Activated CD4-positive, alpha-beta T cell treated with anti-CD3 and anti-CD28 coated beads, Interleukin-2, amount 10 ng/mL, durations not matched to agents 7 days and 5 days (primary cell): Measurements from ENCODE around the gene LMF2. TPM values are rescaled to one million over a fixed set of nuclear protein-coding genes. Genes with fewer than 3 reads are reported as not detected.

ENCODE experiments used
- CTCF ChIA-PET: fragments of 350-600 bp; sonication (Branson Sonifier 250); formaldehyde crosslinking; loops from one replicate; lab custom pipeline; 2021; ENCODE audit warnings: antibody characterized with exemption; lab: Charles Lee
- POLR2A ChIA-PET: fragments of 350-600 bp; sonication (Branson Sonifier 250); formaldehyde crosslinking; loops from one replicate; lab custom pipeline; 2021; ENCODE audit warnings: antibody characterized with exemption; lab: Charles Lee
- DNase-seq: peaks from one replicate; pipeline ENCODE4 v3.0.0-alpha.2; 2020
- H3K27ac Mint-ChIP-seq: one replicate; pipeline ENCODE4 v1.8.0; 2021; ENCODE audit warnings: mild to moderate bottlenecking, moderate library complexity, mixed read lengths
- H3K27me3 Mint-ChIP-seq: one replicate; pipeline ENCODE4 v1.8.0; 2021; ENCODE audit warnings: mixed read lengths
- H3K36me3 Mint-ChIP-seq: one replicate; pipeline ENCODE4 v1.8.0; 2021; ENCODE audit warnings: low read depth, mixed read lengths
- H3K4me1 Mint-ChIP-seq: one replicate; pipeline ENCODE4 v1.8.0; 2021; ENCODE audit warnings: mixed read lengths
- H3K4me3 Mint-ChIP-seq: one replicate; pipeline ENCODE4 v1.8.0; 2021; ENCODE audit warnings: mild to moderate bottlenecking, moderate library complexity, mixed read lengths
- H3K9me3 Mint-ChIP-seq: one replicate; pipeline ENCODE4 v1.8.0; 2021; ENCODE audit warnings: mixed read lengths
- total RNA-seq, 2 experiments: library from RNA; stranded (reverse); gene quantifications; one replicate each; pipeline ENCODE4 v1.2.3, GENCODE V29; 2021

The LMF2 gene
- total RNA-seq, 2 experiments from 2014 or later: 130 to 139 TPM

GRCh38 chr22:50505776-50506610, 1.5 kb downstream of the LMF2 start:
- Mint-ChIP-seq H3K27ac (peak overlapping the region; percentile 93), H3K27me3 (no peaks in the 10 kb centered on the region), H3K9me3 (no peaks in the 10 kb centered on the region), H3K4me3 (peak overlapping the region; percentile 96), H3K36me3 (peaks cover 7% of the 10 kb centered on the region), H3K4me1 (peaks cover 17% of the 10 kb centered on the region)
- ChIA-PET CTCF (interaction anchor here (0.5 to 1.4 kb wide), 3 partner anchors 8 to 211 kb away, joined by 3 to 4 read pairs (median 3); partner anchors contain the start of gene SCO2), POLR2A (interaction anchor here (0.6 kb wide), 1 partner anchor 15 kb away, joined by 3 read pairs; no protein-coding TSS in a partner anchor)
- DNase-seq: no peak

- Mint-ChIP-seq H3K36me3 (peaks cover 7% of the 10 kb centered on the region), H3K27ac (no peak overlapping the region), H3K27me3 (no peaks in the 10 kb centered on the region), H3K4me3 (peak overlapping the region; percentile 32), H3K9me3 (no peaks in the 10 kb centered on the region), H3K4me1 (peaks cover 15% of the 10 kb centered on the region)
- no peak for DNase-seq
- ChIA-PET CTCF (interaction anchor here (1.0 to 1.1 kb wide), 2 partner anchors 20 to 32 kb away, joined by 4 read pairs; partner anchors contain the start of gene SCO2), POLR2A (no interaction called here)
Measured at GRCh38 chr22:50505276-50505775, 2.2 kb downstream of the LMF2 start.

DNA sequence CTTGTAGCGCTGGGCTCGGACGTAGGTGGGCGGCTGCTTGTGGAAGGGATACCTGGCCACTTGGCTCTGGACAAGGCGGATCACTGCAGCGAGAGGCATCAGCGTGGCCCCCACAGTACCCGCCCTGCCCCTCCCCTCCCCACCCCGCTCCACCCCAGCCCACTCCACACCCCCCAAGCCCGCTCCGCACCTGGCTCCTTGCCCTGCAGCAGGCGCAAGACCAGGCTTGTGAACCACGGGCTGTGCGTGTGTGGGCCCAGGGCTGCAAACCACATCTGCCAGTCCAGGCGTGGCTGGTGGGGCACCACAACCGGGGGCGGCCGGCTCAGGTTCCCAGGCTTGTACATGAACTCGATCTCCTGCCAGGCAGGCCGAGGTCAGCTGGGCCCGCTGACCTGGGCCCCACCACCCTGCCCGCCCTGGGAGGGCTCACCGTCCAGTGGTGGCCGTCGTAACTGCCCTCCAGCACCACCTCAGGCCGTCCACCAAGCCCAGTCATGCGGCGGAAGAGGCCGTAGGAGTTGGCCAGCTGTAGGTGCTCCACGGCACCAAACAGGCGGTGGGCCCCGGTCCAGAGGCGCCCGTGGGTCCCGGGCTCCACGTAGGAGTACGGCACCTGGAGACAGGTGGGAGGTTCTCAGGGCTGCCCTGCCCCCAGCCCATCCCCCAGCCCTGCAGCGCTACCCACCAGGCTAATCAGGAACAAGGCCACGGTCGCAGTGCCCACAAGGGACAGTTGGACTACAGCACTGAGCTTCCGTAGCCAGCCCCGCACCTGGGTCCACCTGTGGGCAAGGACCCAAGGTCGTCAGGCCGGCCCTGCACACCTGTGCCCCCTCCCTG, 2.9 kb downstream of the LMF2 start:
- Mint-ChIP-seq H3K36me3 (peaks cover 6% of the 10 kb centered on the region), H3K27me3 (no peaks in the 10 kb centered on the region), H3K9me3 (no peaks in the 10 kb centered on the region), H3K4me3 (peak overlapping the region; percentile 32), H3K27ac (no peak overlapping the region), H3K4me1 (peaks cover 11% of the 10 kb centered on the region)
- POLR2A ChIA-PET: no interaction called here
- CTCF ChIA-PET: interaction anchor here (1.0 to 3.3 kb wide), 4 partner anchors 19 to 32 kb away, joined by 3 to 12 read pairs (median 4); partner anchors contain the start of gene SCO2
- DNase-seq: no peak

DNA sequence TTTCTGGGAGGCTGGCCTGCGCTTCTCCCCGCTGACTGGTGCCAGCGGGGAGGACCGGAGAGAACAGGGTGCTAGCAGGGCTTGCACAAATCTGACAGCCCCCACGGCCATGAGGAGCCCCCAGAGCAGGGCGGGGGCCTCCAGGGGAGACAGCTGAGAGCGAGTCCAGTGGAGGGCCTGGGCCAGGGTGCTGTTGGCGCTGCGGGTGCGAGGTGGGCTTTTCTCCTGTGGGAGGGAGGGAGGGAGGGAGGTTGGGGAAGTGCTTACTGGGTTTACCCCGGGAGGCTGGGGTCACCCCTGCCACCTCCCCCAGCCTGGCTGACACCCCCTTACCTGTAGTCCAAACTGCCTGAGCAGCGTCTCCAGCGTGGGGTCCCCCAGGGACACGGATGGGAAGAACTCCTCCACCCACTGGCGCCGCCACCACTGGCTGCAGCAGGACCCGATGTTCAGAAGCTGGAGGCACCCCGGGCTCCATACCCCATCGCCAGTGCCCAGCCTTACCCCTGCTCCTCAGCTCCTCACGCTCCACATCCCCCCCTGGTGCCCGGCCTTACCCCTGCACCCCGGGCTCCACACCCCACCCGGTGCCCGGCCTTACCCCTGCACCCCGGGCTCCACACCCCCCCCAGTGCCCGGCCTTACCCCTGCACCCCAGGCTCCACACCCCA, 3.9 kb downstream of the LMF2 start:
- DNase-seq: no peak
- H3K27me3 Mint-ChIP-seq: no peaks in the 10 kb centered on the region
- ChIA-PET POLR2A (no interaction called here), CTCF (interaction anchor here (1.4 to 3.3 kb wide), 2 partner anchors 18 to 22 kb away, joined by 3 to 12 read pairs; partner anchors contain the start of gene SCO2)
- no peak overlapping the region for H3K4me3 Mint-ChIP-seq
- no peak overlapping the region for H3K27ac Mint-ChIP-seq
- H3K36me3 Mint-ChIP-seq: peaks cover 4% of the 10 kb centered on the region
- H3K9me3 Mint-ChIP-seq: no peaks in the 10 kb centered on the region
- H3K4me1 Mint-ChIP-seq: peaks cover 4% of the 10 kb centered on the region

DNA sequence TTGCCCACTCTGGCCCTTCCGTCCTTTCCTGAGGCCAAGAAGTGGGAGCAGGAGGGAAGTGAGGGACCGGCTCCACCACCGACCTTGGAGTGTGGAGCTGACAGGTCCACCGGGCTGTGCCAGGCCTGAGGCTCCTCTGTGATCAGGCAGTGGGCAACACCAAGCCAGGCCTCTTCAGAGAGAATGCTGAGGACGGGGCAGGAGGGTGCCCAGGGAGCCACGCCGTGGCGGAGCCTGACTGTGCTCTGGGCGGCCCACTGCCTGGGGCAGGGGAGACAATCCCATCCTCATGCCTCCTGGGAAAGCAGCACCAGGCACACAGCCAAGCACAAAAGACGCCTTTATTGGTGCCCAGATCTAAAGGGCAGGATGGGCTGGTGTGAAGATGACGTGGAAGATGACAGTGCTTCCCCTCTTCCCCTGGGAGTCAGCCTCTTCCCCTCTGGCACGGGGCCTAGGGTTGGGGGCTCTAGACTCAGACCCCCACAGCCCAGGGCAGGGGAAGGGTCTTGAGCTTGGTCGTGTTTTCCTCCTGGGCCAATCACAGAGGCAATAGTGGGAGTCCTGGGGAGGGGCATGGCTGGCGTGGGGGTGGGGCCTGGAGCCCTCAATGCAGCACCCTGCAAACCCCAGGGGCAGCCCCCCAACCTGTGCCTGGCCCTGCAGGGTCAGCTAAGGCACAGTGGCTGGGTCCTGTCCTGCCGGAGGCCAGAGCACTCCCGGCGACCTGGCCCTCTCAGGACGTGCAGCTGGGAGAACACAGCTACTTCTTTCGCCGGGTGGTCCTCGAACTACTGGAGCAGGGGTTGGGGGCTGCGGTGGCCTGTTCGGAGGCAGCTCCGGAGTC, 4.7 kb downstream of the LMF2 start:
- DNase-seq: no peak
- Mint-ChIP-seq H3K4me1 (peaks cover 9% of the 10 kb centered on the region), H3K27ac (no peak overlapping the region), H3K36me3 (peaks cover 4% of the 10 kb centered on the region), H3K27me3 (peaks cover under 1% of the 10 kb centered on the region), H3K4me3 (no peak overlapping the region), H3K9me3 (no peaks in the 10 kb centered on the region)
- ChIA-PET CTCF (interaction anchor here (1.4 to 3.3 kb wide), 3 partner anchors 17 to 227 kb away, joined by 3 to 12 read pairs (median 6); partner anchors contain the start of gene SCO2), POLR2A (no interaction called here)

DNA sequence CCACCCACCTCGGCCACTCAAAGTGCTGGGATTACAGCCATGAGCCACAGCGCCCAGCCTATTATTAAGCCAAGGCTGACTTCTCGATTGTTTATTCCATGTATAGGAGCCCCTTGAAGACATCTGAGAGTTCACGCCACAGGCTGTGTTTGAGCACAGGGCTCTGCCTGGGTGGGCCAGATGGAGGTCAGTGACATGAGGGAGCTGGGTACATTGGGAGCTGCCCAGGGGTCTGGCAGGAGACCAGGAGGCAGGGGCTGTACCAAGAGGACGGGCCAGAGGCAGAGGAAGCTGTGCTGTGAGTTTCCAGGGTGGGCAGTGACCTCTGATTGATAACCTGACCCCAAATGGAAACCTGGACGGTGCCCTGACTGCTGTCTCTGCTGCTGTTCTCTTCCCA, 5.4 kb downstream of the LMF2 start:
- Mint-ChIP-seq H3K4me1 (peaks cover 11% of the 10 kb centered on the region), H3K36me3 (peaks cover under 1% of the 10 kb centered on the region), H3K27me3 (peaks cover 5% of the 10 kb centered on the region), H3K27ac (peak overlapping the region; percentile 54), H3K9me3 (no peaks in the 10 kb centered on the region), H3K4me3 (no peak overlapping the region)
- POLR2A ChIA-PET: no interaction called here
- CTCF ChIA-PET: interaction anchor here (0.6 to 3.3 kb wide), 5 partner anchors 24 to 226 kb away, joined by 3 to 12 read pairs (median 3); partner anchors contain the start of gene SCO2
- DNase-seq: no peak

GRCh38 chr22:50500452-50500851, 7.0 kb downstream of the LMF2 start:
- no peak for DNase-seq
- CTCF ChIA-PET: interaction anchor here (3.6 kb wide), 1 partner anchor 27 kb away, joined by 13 read pairs; no protein-coding TSS in a partner anchor
- no peaks in the 10 kb centered on the region for H3K36me3 Mint-ChIP-seq
- POLR2A ChIA-PET: no interaction called here
- H3K27me3 Mint-ChIP-seq: peaks cover 9% of the 10 kb centered on the region
- no peak overlapping the region for H3K27ac Mint-ChIP-seq
- H3K4me1 Mint-ChIP-seq: peaks cover 11% of the 10 kb centered on the region
- no peaks in the 10 kb centered on the region for H3K9me3 Mint-ChIP-seq
- H3K4me3 Mint-ChIP-seq: no peak overlapping the region

DNA sequence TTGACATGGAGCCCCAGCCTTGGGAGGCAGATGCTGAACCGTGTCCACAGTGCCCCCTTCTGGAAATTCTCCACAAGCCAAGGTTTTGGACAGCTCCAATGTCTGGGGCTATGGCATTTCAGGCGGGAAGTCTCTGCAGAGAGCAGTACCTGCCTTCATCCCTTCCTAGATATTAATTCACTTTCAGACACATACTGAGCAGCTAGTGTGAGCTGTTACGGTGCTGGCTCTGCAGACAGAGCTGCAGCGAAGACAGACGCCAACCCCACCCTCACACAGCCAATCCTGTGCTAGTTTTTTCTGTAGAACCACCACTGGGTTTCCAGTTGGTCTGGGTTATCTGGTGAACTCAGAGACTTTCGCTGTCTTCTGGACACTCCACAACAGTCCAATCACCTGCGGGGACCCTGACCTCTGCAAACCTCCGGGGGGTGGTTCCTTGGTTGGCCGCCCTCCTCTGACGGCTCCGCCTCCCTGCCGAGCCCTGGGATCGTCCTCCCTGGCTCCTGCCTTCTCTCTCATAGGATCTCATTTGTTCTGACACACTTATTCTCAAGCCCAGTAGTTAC, 9.1 kb downstream of the LMF2 start:
- H3K36me3 Mint-ChIP-seq: no peaks in the 10 kb centered on the region
- H3K27me3 Mint-ChIP-seq: peaks cover 12% of the 10 kb centered on the region
- POLR2A ChIA-PET: no interaction called here
- H3K4me1 Mint-ChIP-seq: peaks cover 11% of the 10 kb centered on the region
- H3K27ac Mint-ChIP-seq: peak overlapping the region; percentile 17
- H3K4me3 Mint-ChIP-seq: no peak overlapping the region
- DNase-seq: peak; percentile 78
- H3K9me3 Mint-ChIP-seq: no peaks in the 10 kb centered on the region
- CTCF ChIA-PET: interaction anchor here (0.6 to 3.6 kb wide), 21 partner anchors 8 to 254 kb away, joined by 3 to 13 read pairs (median 5); partner anchors contain the start of genes HDAC10, LMF2, MIOX and NCAPH2

DNA sequence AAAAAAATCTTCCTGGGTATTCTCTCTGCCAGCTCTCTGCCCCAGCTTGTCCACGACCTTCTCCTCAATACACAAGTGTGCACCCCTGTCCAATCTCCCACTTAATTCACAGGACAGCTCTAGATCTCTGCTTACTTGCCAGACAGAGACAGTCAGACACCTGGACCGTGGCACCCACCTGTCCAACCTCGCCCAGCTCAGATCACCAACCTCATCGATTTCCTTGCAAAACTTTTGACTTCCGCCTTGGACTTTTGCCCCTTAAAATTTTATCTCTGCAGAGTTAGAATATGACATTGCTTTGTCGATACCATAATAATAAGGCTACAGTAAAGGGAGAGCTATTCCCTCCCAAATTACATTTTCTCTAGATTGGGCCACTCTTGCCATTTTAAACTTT, 10.4 kb downstream of the LMF2 start:
- Mint-ChIP-seq H3K4me3 (no peak overlapping the region), H3K27ac (no peak overlapping the region), H3K27me3 (peaks cover 14% of the 10 kb centered on the region), H3K4me1 (peaks cover 11% of the 10 kb centered on the region), H3K36me3 (no peaks in the 10 kb centered on the region), H3K9me3 (no peaks in the 10 kb centered on the region)
- ChIA-PET CTCF (interaction anchor here (0.6 to 3.6 kb wide), 13 partner anchors 7 to 354 kb away, joined by 3 to 13 read pairs (median 4); partner anchors contain the start of genes LMF2, NCAPH2, SCO2 and SYCE3), POLR2A (no interaction called here)
- no peak for DNase-seq

DNA sequence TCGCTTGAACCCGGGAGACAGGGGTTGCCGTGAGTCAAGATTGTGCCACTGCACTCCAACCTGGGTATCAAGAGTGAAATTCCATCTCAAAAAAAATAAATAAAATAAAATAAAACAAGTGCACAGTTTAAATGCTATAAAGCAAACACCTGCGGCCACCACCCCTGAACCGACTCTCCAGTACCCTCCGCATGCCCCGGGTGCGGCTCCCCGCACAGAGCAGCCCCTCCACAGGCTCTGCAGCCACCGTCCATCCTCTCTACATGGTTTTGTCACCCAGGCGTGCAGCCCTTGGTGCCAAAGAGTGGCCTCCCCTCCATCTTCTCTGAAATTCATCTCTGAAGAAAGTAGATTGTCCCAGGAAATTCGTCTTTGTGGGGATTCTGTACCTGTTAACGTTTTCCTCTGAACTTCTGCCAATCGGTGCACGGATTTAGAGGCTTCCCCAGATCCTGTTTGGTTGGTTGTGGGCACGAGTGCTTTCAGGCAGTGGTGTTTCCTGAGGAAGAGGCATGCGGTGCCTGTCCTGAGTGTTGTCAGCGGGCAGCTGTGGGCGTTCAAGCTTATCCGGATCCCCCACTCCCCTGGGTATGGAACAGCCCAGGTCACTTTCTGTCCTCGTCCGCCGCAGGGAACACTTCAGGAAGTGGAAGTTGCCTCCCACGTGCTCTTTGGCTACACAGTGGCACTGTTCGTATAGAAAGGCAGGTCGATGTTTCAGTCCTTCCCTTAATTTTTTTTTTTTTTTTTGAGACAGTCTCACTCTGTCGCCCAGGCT, 16.8 kb downstream of the LMF2 start:
- CTCF ChIA-PET: interaction anchor here (1.0 to 1.7 kb wide), 2 partner anchors 7 to 35 kb away, joined by 3 to 5 read pairs; no protein-coding TSS in a partner anchor
- H3K4me3 Mint-ChIP-seq: no peak overlapping the region

More for the DNA sequence above, 16.8 kb downstream of the LMF2 start:
- H3K9me3 Mint-ChIP-seq: no peaks in the 10 kb centered on the region
- H3K27me3 Mint-ChIP-seq: peaks cover 10% of the 10 kb centered on the region
- DNase-seq: no peak
- POLR2A ChIA-PET: interaction anchor here (0.6 kb wide), 1 partner anchor 15 kb away, joined by 3 read pairs; no protein-coding TSS in a partner anchor
- peaks cover 11% of the 10 kb centered on the region for H3K4me1 Mint-ChIP-seq
- peak overlapping the region; percentile 46 for H3K27ac Mint-ChIP-seq
- no peaks in the 10 kb centered on the region for H3K36me3 Mint-ChIP-seq
